Astrocyte (in vitro differentiated cells and primary cell): Measurements from ENCODE around the gene NLRP4.

Source experiments
- EZH2 ChIP-seq: IDR thresholded peaks from 2 replicates; pipeline ENCODE4 v1.6.1; 2012; ENCODE audit warnings: mild to moderate bottlenecking, low read length, inconsistent platforms; ENCODE audit not compliant: insufficient read depth
- TF ChIP-seq, protein P1 (sequence below): IDR thresholded peaks from 2 replicates; pipeline ENCODE4 v1.5.1; 2011; ENCODE audit warnings: low read depth, mild to moderate bottlenecking, inconsistent platforms, low read length, moderate library complexity; ENCODE audit not compliant: insufficient read depth

DNA sequence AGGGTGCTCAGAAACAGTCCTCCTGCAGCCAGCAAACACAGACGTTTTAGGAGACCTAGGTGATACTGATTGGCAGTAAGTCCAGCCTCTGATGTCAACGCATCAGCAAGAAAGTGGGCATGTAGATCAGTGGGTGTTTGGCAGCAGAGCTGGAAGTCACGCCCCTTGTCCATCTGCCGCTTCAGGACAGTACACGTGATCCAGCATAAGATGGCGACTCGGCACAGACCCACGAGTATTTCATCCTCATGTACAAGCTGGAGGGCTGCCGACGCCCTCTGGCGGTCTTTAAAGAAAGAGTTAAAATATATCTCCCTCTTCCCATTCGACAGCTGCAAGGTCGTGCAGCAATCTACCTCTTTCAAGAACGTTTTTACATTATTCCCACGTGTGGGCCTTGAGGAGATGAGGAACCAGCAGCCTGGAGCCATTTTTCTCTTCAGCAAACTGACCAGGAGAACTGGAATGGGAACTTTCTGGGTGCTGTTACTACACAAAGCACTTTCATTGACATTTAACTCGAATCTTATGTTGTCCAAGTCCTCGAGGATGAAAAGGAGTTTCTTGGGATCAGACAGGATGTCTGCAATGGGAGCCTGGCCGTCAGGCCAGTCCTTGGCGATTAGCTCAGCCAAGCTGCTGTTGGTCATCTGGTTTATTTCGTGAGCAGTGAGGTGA lies 26.8 kb upstream of the NLRP4 start:
- TF ChIP-seq, protein P1, sequence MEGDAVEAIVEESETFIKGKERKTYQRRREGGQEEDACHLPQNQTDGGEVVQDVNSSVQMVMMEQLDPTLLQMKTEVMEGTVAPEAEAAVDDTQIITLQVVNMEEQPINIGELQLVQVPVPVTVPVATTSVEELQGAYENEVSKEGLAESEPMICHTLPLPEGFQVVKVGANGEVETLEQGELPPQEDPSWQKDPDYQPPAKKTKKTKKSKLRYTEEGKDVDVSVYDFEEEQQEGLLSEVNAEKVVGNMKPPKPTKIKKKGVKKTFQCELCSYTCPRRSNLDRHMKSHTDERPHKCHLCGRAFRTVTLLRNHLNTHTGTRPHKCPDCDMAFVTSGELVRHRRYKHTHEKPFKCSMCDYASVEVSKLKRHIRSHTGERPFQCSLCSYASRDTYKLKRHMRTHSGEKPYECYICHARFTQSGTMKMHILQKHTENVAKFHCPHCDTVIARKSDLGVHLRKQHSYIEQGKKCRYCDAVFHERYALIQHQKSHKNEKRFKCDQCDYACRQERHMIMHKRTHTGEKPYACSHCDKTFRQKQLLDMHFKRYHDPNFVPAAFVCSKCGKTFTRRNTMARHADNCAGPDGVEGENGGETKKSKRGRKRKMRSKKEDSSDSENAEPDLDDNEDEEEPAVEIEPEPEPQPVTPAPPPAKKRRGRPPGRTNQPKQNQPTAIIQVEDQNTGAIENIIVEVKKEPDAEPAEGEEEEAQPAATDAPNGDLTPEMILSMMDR = no peak
- TF ChIP-seq EZH2 = no peak
